PC-9 (cell line): Measurements from ENCODE around the gene PNMA6F. TPM values are rescaled to one million over a fixed set of nuclear protein-coding genes. Genes with fewer than 3 reads are reported as not detected.

ENCODE experiments used
- BruUV-seq: library from RNA; stranded (reverse); fragments of 400-500 nt; replicated peaks from 2 replicates; lab custom pipeline; 2021; lab: Mats Ljungman, UMichigan
- CTCF ChIA-PET: fragments of 300-600 bp; sonication (Branson Sonifier 250); formaldehyde crosslinking; loops from one replicate; lab custom pipeline; 2022; ENCODE audit warnings: antibody characterized with exemption; lab: Charles Lee
- POLR2A ChIA-PET: fragments of 300-600 bp; sonication (Branson Sonifier 250); formaldehyde crosslinking; loops from one replicate; lab custom pipeline; 2022; ENCODE audit warnings: antibody characterized with exemption; ENCODE audit not compliant: unreplicated experiment; lab: Charles Lee
- DNase-seq, 2 experiments: peaks; one replicate each; pipeline versions ENCODE4 v3.0.0 to v3.0.0-alpha.2; 2015 to 2022; ENCODE audit warnings: mixed read lengths in 1 of 2
- H2AFZ ChIP-seq: fragments of 200-600 bp; sonication (generic); 2 replicates; pipeline ENCODE4 v1.8.1; 2017; ENCODE audit warnings: antibody characterized with exemption
- H3F3A ChIP-seq: fragments of 200-600 bp; sonication (generic); 2 replicates; pipeline ENCODE4 v1.8.1; 2017; ENCODE audit warnings: antibody characterized with exemption, mild to moderate bottlenecking, low read depth; ENCODE audit not compliant: insufficient read depth
- H3K27ac ChIP-seq: fragments of 200-600 bp; sonication (generic); 2 replicates; pipeline ENCODE4 v1.6.1; 2016; ENCODE audit warnings: mixed run types
- H3K27me3 ChIP-seq: fragments of 200-600 bp; sonication (generic); 2 replicates; pipeline ENCODE4 v1.6.1; 2016; ENCODE audit warnings: low read depth, mixed run types; ENCODE audit not compliant: insufficient read depth
- H3K36me3 ChIP-seq: fragments of 200-600 bp; sonication (generic); 2 replicates; pipeline ENCODE4 v1.6.1; 2016; ENCODE audit warnings: low read depth, mixed run types
- H3K4me1 ChIP-seq: fragments of 200-600 bp; sonication (generic); replicated peaks from 2 replicates; pipeline ENCODE4 v1.6.1; 2016; ENCODE audit warnings: mixed run types; ENCODE audit not compliant: insufficient read depth
- H3K4me2 ChIP-seq: fragments of 200-600 bp; sonication (generic); 2 replicates; pipeline ENCODE4 v1.6.1; 2017; ENCODE audit warnings: mixed run types
- H3K4me3 ChIP-seq: fragments of 200-600 bp; sonication (generic); 2 replicates; pipeline ENCODE4 v1.6.1; 2016; ENCODE audit warnings: mixed run types
- H3K79me2 ChIP-seq: fragments of 200-600 bp; sonication (generic); 2 replicates; pipeline ENCODE4 v1.6.1; 2017; ENCODE audit warnings: low read depth, mixed run types
- H3K9me2 ChIP-seq: fragments of 200-600 bp; sonication (generic); 2 replicates; pipeline ENCODE4 v1.8.1; 2017; ENCODE audit warnings: mild to moderate bottlenecking; ENCODE audit not compliant: insufficient read depth
- H3K9me3 ChIP-seq: fragments of 200-600 bp; sonication (generic); 2 replicates; pipeline ENCODE4 v1.8.1; 2016; ENCODE audit warnings: low read depth; ENCODE audit not compliant: insufficient read depth
- H4K20me1 ChIP-seq: fragments of 200-600 bp; sonication (generic); 2 replicates; pipeline ENCODE4 v1.8.1; 2017; ENCODE audit not compliant: insufficient read depth
- EZH2 ChIP-seq: fragments of 200-600 bp; sonication (generic); IDR thresholded peaks from 2 replicates; pipeline ENCODE4 v1.8.0; 2017; ENCODE audit warnings: antibody characterized with exemption, low read depth
- intact Hi-C: fragments of 100-400 bp; cut with micrococcal nuclease; formaldehyde crosslinking; loops from one replicate; pipeline ENCODE4 v1.10.0; 2022; ENCODE audit not compliant: unreplicated experiment
- total RNA-seq: library from RNA; stranded (reverse); gene quantifications from 2 replicates; pipeline ENCODE4 v1.2.3, GENCODE V29; 2021
- TF ChIP-seq, protein P1 (sequence below): fragments of 200-600 bp; sonication (generic); conservative IDR thresholded peaks from 2 replicates; pipeline ENCODE4 v1.6.1; 2017; ENCODE audit warnings: mixed run types, antibody characterized with exemption, mild to moderate bottlenecking, moderate library complexity

The PNMA6F gene
- total RNA-seq, 1 experiment from 2014 or later: not detected

DNA sequence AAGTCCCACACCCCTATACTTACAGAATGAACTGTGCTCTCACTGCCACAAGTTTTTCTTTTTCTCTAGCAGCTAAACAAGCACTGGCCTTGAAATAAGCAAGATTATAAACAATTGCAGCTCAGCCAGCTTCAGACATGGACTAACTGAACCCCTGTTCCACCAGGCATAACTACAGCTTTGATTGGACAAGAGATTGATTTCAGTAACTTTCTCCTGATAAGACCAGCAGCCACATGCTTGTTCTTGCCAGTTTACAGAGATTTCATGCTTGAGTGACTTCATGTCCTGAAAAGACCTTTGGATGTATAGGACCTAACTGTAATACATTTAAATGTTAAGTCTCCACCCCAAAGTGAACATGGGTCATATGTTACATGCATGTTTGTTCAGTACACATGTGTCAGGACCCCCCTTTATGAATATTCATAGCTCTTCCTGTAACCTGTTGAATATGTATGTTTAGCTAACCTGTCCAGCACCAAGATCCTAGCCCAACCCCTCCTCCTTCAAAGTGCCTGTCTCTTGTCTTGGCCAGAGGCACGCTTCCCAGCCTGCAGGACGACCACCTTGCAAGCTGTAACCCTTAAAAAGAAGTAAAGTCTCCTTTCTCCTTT is 40.3 kb upstream of the PNMA6F start:
- POLR2A ChIA-PET: no interaction called here
- no TSS peak for BruUV-seq
- H3K4me1 ChIP-seq: no peaks in the 10 kb centered on the region
- no peaks in the 10 kb centered on the region for H3K9me2 ChIP-seq
- no peaks in the 10 kb centered on the region for H3K36me3 ChIP-seq
- H3K27ac ChIP-seq: no peak overlapping the region
- no peak for DNase-seq
- H3K4me3 ChIP-seq: no peak overlapping the region
- no peak overlapping the region for H2AFZ ChIP-seq
- H3K4me2 ChIP-seq: no peak overlapping the region
- H3F3A ChIP-seq: no peaks in the 10 kb centered on the region
- TF ChIP-seq, protein P1, sequence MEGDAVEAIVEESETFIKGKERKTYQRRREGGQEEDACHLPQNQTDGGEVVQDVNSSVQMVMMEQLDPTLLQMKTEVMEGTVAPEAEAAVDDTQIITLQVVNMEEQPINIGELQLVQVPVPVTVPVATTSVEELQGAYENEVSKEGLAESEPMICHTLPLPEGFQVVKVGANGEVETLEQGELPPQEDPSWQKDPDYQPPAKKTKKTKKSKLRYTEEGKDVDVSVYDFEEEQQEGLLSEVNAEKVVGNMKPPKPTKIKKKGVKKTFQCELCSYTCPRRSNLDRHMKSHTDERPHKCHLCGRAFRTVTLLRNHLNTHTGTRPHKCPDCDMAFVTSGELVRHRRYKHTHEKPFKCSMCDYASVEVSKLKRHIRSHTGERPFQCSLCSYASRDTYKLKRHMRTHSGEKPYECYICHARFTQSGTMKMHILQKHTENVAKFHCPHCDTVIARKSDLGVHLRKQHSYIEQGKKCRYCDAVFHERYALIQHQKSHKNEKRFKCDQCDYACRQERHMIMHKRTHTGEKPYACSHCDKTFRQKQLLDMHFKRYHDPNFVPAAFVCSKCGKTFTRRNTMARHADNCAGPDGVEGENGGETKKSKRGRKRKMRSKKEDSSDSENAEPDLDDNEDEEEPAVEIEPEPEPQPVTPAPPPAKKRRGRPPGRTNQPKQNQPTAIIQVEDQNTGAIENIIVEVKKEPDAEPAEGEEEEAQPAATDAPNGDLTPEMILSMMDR: no peak
- TF ChIP-seq EZH2: no peak
- H3K9me3 ChIP-seq: no peaks in the 10 kb centered on the region
- CTCF ChIA-PET: interaction anchor here (0.6 to 0.7 kb wide), 2 partner anchors 172 to 1234 kb away, joined by 3 to 13 read pairs; no protein-coding TSS in a partner anchor
- intact Hi-C loops: loop anchor here (5.0 kb wide), 1 partner anchor 40 kb away; the partner anchor contains the start of gene PNMA6F
- H4K20me1 ChIP-seq: no peaks in the 10 kb centered on the region
- H3K79me2 ChIP-seq: no peaks in the 10 kb centered on the region
- peaks cover 18% of the 10 kb centered on the region for H3K27me3 ChIP-seq

DNA sequence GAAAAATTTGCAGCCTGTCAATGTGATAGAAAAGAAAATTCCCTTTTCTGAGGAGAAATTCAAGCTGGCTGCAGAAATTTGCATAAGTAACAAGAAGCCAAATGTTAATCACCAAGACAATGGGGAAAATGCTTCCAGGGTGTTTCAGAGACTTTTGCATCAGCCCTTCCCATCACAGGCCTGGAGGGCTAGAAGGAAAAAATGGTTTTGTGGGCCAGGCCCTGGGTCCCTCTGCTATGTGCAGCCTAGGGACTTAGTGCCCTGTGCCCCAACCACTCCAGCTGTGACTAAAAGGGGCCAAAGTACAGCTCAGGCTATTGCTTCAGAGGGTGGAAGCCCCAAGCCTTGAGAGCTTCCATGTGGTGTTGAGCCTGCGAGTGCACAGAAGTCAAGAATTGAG is 36.3 kb upstream of the PNMA6F start:
- Histone ChIP-seq H3K79me2 (no peaks in the 10 kb centered on the region), H3K4me1 (no peaks in the 10 kb centered on the region), H4K20me1 (no peaks in the 10 kb centered on the region), H2AFZ (no peak overlapping the region), H3K27me3 (no peaks in the 10 kb centered on the region), H3F3A (no peaks in the 10 kb centered on the region), H3K27ac (no peak overlapping the region), H3K4me2 (no peak overlapping the region), H3K9me2 (no peaks in the 10 kb centered on the region), H3K36me3 (no peaks in the 10 kb centered on the region), H3K4me3 (no peak overlapping the region), H3K9me3 (no peaks in the 10 kb centered on the region)
- CTCF ChIA-PET: no interaction called here
- DNase-seq: no peak
- POLR2A ChIA-PET: no interaction called here
- intact Hi-C loops: no loop called here
- BruUV-seq: no TSS peak
- TF ChIP-seq, protein P1: no peak
- no peak for TF ChIP-seq EZH2

DNA sequence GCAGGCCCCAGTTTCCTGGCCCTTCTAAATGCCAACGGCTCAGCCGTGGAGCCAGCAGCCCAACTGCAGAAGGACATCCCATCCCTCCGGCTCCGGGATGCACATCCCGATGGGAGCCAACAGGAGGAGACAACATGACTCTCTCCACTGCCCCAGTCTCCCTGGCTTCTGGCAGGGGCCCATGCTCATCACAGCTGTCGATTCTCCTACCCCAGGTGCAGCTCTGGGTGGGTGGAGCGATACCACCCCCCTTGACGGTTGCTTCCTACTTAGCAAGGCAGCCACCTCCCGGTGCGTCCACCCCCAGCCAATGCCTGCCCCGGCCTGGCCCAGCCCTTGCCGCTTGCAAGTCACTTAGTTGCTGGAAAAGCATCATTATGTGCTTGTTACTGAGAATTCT is 31.8 kb upstream of the PNMA6F start:
- no peak overlapping the region for H3K4me3 ChIP-seq
- intact Hi-C loops: no loop called here
- H3K9me3 ChIP-seq: no peaks in the 10 kb centered on the region
- H3K27me3 ChIP-seq: no peaks in the 10 kb centered on the region
- no peak for DNase-seq
- no peaks in the 10 kb centered on the region for H3F3A ChIP-seq
- ChIA-PET POLR2A (no interaction called here), CTCF (no interaction called here)
- H3K36me3 ChIP-seq: no peaks in the 10 kb centered on the region
- TF ChIP-seq EZH2: no peak
- TF ChIP-seq, protein P1: no peak
- H4K20me1 ChIP-seq: no peaks in the 10 kb centered on the region
- H3K9me2 ChIP-seq: no peaks in the 10 kb centered on the region
- BruUV-seq: no TSS peak
- no peak overlapping the region for H3K4me2 ChIP-seq
- no peaks in the 10 kb centered on the region for H3K4me1 ChIP-seq
- H3K27ac ChIP-seq: no peak overlapping the region
- no peaks in the 10 kb centered on the region for H3K79me2 ChIP-seq
- no peak overlapping the region for H2AFZ ChIP-seq
